Measurements from ENCODE around the gene CRYAB.
"Not testable (repeated sequence)": the region's sequence is repeated elsewhere in the genome, so short reads cannot be mapped to it uniquely, and the experiment has no call there.

Gene CRYAB

GRCh38 chr11:111906680-111907079 is 4.9 kb downstream of the CRYAB start:
- no peaks in the 10 kb centered on the region; the same call in none of the 2 replicates for H3K27me3 ChIP-seq (replicated peaks; ENCODE audit: control insufficient read depth, insufficient read depth, low read length)
- TF ChIP-seq CTCF (IDR thresholded peaks at IDR 0.05; ENCODE audit: insufficient read depth, low read length, poor library complexity, severe bottlenecking): no peak
- no peak for DNase-seq (ENCODE audit: extremely low read depth, insufficient read length)
- H3K36me3 ChIP-seq (ENCODE audit: control insufficient read depth, insufficient read depth, low read length): no peaks in the 10 kb centered on the region
- no peak overlapping the region for H3K4me3 ChIP-seq (replicated peaks; ENCODE audit: low read depth, low read length)

GRCh38 chr11:111905411-111905810 is 6.2 kb downstream of the CRYAB start:
- TF ChIP-seq CTCF (IDR thresholded peaks at IDR 0.05; ENCODE audit: insufficient read depth, low read length, poor library complexity, severe bottlenecking): no peak
- DNase-seq (ENCODE audit: extremely low read depth, insufficient read length): no peak
- H3K27me3 ChIP-seq (replicated peaks; ENCODE audit: control insufficient read depth, insufficient read depth, low read length): no peaks in the 10 kb centered on the region; the same call in 1 of the 2 replicates

GRCh38 chr11:111886844-111887243 is 24.7 kb downstream of the CRYAB start:
- Histone ChIP-seq H3K36me3 (ENCODE audit: control insufficient read depth, insufficient read depth, low read length) (no peaks in the 10 kb centered on the region), H3K4me3 (replicated peaks; ENCODE audit: low read depth, low read length) (no peak overlapping the region), H3K27me3 (replicated peaks; ENCODE audit: control insufficient read depth, insufficient read depth, low read length) (no peaks in the 10 kb centered on the region)
- DNase-seq (ENCODE audit: extremely low read depth, insufficient read length): no peak
- TF ChIP-seq CTCF (IDR thresholded peaks at IDR 0.05; ENCODE audit: insufficient read depth, low read length, poor library complexity, severe bottlenecking): no peak

More at GRCh38 chr11:111905411-111905810, 6.2 kb downstream of the CRYAB start:
- Histone ChIP-seq H3K36me3 (ENCODE audit: control insufficient read depth, insufficient read depth, low read length) (no peaks in the 10 kb centered on the region), H3K4me3 (replicated peaks; ENCODE audit: low read depth, low read length) (no peak overlapping the region)

- no peak for DNase-seq (ENCODE audit: extremely low read depth, insufficient read length)
- Histone ChIP-seq H3K27me3 (replicated peaks; ENCODE audit: control insufficient read depth, insufficient read depth, low read length) (no peaks in the 10 kb centered on the region), H3K4me3 (replicated peaks; ENCODE audit: low read depth, low read length) (no peak overlapping the region), H3K36me3 (ENCODE audit: control insufficient read depth, insufficient read depth, low read length) (no peaks in the 10 kb centered on the region)
- no peak for TF ChIP-seq CTCF (IDR thresholded peaks at IDR 0.05; ENCODE audit: insufficient read depth, low read length, poor library complexity, severe bottlenecking)
Observed at GRCh38 chr11:111886032-111886431, 25.5 kb downstream of the CRYAB start.

GRCh38 chr11:111885053-111885452 is 26.5 kb downstream of the CRYAB start:
- not testable (repeated sequence) for H3K27me3 ChIP-seq (replicated peaks; ENCODE audit: control insufficient read depth, insufficient read depth, low read length); H3K36me3 ChIP-seq (ENCODE audit: control insufficient read depth, insufficient read depth, low read length); H3K4me3 ChIP-seq (replicated peaks; ENCODE audit: low read depth, low read length); DNase-seq (ENCODE audit: extremely low read depth, insufficient read length)

- no peak for DNase-seq (ENCODE audit: extremely low read depth, insufficient read length)
- H3K27me3 ChIP-seq (replicated peaks; ENCODE audit: control insufficient read depth, insufficient read depth, low read length): no peaks in the 10 kb centered on the region
- no peaks in the 10 kb centered on the region for H3K36me3 ChIP-seq (ENCODE audit: control insufficient read depth, insufficient read depth, low read length)
- no peak overlapping the region for H3K4me3 ChIP-seq (replicated peaks; ENCODE audit: low read depth, low read length)
- no peak for TF ChIP-seq CTCF (IDR thresholded peaks at IDR 0.05; ENCODE audit: insufficient read depth, low read length, poor library complexity, severe bottlenecking)
Observed at GRCh38 chr11:111882202-111882601, 29.4 kb downstream of the CRYAB start.

All from GM06990 (cell line).